Stimulated activated CD8-positive, alpha-beta memory T cell treated with anti-CD3 and anti-CD28 coated beads, Interleukin-4, amount 100 ng/mL, for 24 hours (primary cell): ENCODE data around the gene CUL9.

Experiments used
- DNase-seq: peaks from one replicate; pipeline ENCODE4 v3.0.0-alpha.2; 2020; ENCODE audit warnings: low read depth

Gene CUL9

GRCh38 chr6:43229803-43230620, 48.0 kb downstream of the CUL9 start:
- DNase-seq = no peak

- no peak for DNase-seq
Observed at GRCh38 chr6:43231053-43231452, 49.1 kb downstream of the CUL9 start.

- no peak for DNase-seq
Observed at GRCh38 chr6:43231735-43232450, 49.9 kb downstream of the CUL9 start.

GRCh38 chr6:43235841-43236240, 53.8 kb downstream of the CUL9 start:
- no peak for DNase-seq

GRCh38 chr6:43239054-43239453, 57.1 kb downstream of the CUL9 start:
- DNase-seq = no peak

GRCh38 chr6:43240950-43241349, 59.0 kb downstream of the CUL9 start:
- DNase-seq = no peak

- DNase-seq = no peak
Observed at GRCh38 chr6:43241446-43241845, 59.5 kb downstream of the CUL9 start.

- no peak for DNase-seq
Observed at GRCh38 chr6:43242908-43243663, 61.1 kb downstream of the CUL9 start, which contains the start of gene TTBK1. TSS of gene TTBK1 (plus strand) at chr6:43243481. CDS start at chr6:43246661, 3,180 bp downstream.

- no peak for DNase-seq
Observed at GRCh38 chr6:43243664-43244321, 61.8 kb downstream of the CUL9 start.

GRCh38 chr6:43246301-43247113, 64.5 kb downstream of the CUL9 start:
- DNase-seq = no peak

- DNase-seq = peak; percentile 66
Observed at GRCh38 chr6:43247114-43247999, 65.4 kb downstream of the CUL9 start.

- DNase-seq = no peak
Observed at GRCh38 chr6:43248101-43248500, 66.1 kb downstream of the CUL9 start.

- no peak for DNase-seq
Observed at GRCh38 chr6:43248791-43249190, 66.8 kb downstream of the CUL9 start.

- DNase-seq = no peak
Observed at GRCh38 chr6:43250992-43251373, 69.0 kb downstream of the CUL9 start.

GRCh38 chr6:43253401-43253800, 71.4 kb downstream of the CUL9 start:
- no peak for DNase-seq

- DNase-seq = no peak
Observed at GRCh38 chr6:43254138-43254817, 72.3 kb downstream of the CUL9 start.

- DNase-seq = no peak
Observed at GRCh38 chr6:43254846-43255245, 72.8 kb downstream of the CUL9 start.

GRCh38 chr6:43255408-43256054, 73.5 kb downstream of the CUL9 start:
- no peak for DNase-seq
